Islet precursor cell (in vitro differentiated cells): Measurements from ENCODE around the gene ODF2.
"Not testable (repeated sequence)": the region's sequence is repeated elsewhere in the genome, so short reads cannot be mapped to it uniquely, and the experiment has no call there.

Experiments
- DNase-seq: peaks from one replicate; pipeline ENCODE4 v3.0.0-alpha.2; 2018

ODF2 gene

DNA sequence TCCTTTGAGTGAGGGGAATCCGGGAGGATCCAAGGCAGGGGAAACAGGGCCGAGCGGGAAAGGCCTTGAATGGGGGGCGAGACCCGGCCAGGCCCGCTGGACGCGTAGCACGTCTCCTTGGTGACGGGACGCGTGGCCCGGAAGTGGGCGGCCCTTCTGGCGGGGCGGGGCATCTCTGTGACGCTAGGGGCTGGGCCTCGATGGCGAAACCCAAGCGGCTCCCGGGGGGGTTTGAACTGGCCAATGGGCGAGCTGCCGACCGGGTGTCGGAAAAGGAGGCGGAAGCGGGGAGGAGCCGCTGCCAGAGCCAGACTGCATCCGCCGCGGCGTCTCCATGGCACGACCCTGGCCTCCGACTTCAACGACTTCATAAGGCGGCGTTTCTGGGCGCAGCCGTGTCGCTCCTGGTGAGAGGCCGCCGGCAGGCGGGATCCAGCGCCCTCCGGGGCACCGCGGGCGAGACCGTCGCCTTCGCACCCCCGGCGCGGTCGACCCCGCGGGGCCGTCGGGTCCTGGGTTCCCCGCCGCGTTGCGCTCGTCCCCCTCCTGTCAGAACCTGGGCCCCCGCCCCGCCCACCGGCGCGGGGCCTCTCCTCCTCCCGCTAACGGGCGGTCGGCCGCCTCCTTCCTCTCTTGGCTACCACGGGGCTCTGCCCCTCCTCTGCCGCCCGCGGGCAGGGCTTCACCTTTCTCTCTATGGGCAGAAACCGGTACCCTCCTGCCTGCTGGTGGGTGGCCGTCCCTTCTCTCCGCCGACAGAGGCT, at the start of gene ODF2:
ODF2 (plus strand) TSS at position 158 of the 764 bp plus-strand sequence; CDS start at position 244, 86 bp downstream.
- peak; percentile 99 for DNase-seq

DNA sequence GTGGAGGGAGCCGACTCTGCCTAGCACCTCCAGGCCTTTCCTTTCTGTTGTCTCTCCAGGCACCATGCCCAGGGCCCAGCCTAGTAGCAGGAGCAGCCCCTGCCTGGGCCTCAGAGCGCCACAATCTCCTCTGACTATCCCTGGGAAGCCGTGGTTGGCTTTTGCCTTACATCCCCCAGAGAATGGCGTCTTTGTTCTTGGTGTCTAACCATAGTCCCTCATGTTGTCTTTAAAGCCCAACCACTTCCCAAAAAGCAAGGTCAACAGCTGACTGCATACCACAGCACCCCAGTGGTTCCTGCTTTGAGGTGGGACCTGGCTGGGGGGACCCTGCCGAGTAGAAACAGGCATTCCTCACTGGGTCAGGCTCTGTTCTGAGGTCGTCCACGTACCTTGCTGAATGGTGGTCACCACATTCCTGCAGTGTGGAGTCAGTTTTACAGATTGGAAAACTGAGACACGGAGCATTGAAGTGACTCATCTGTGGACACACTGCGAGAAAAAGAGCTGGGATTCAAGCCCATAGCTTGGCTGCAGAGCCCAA, 48.9 kb upstream of the ODF2 start:
- peak; percentile 87 for DNase-seq

DNA sequence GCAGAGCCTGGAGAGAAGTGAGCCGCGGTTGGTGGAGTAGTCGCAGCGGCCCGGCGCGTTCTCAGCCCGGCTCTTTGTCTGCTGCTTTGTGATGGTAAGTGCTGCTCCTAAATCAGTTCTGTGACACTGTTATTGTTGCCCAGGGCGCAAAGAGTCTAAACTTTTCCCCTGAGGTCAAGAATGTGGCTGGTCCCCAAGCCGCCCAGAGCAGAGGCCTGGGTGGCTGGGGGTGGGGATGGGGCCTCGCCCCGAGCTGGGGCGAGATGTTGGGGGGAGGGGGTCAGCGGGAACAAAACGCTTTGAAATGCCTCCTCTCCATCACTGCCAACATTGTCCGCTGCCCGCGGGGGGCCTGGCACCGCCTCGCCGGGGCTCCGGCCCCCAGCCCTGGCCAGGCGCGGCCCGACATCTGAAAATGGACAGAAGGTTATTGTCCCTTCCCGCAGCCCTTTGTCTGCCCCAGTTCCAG, 46.8 kb upstream of the ODF2 start:
- peak; percentile 75 for DNase-seq

DNA sequence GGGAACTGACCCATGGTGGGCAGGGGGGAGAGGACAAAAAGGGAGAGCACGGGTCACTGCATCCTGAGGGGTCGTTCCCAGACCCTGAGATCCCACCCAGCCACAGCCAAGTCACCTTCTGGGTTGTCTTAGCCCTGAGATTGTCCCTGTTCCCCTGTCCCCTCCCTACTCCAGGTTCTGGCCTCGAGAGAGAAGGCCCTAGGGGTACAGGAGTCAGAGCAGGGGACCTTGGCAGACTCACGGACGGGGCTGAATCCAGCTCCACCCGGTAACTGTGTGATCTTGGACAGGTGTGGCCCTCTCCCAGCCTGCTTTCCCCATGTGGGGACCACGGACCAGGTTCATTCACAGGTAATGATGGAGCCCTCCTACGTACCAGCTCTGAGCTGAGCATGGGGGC, 46.4 kb upstream of the ODF2 start:
- DNase-seq, result no peak

DNA sequence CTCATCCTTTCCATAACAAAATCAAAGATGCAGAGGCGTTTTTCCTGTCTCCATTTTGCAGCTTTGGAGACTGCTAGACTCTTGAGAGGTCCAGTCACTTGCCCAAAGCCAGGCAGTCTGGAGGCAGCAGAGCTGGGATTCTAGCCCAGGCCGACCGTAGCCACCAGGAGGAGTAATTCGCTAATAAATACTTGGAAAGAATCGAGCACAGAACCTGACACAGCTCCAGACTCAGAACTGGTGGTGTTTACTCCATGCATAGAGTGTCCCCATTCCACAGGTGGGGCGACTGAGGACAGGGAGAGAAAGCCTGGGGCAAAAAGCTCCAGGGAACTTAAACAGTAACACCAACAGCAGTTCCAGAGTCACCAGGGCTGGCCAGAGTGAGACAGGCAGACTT, 45.8 kb upstream of the ODF2 start:
- peak; percentile 83 for DNase-seq

DNA sequence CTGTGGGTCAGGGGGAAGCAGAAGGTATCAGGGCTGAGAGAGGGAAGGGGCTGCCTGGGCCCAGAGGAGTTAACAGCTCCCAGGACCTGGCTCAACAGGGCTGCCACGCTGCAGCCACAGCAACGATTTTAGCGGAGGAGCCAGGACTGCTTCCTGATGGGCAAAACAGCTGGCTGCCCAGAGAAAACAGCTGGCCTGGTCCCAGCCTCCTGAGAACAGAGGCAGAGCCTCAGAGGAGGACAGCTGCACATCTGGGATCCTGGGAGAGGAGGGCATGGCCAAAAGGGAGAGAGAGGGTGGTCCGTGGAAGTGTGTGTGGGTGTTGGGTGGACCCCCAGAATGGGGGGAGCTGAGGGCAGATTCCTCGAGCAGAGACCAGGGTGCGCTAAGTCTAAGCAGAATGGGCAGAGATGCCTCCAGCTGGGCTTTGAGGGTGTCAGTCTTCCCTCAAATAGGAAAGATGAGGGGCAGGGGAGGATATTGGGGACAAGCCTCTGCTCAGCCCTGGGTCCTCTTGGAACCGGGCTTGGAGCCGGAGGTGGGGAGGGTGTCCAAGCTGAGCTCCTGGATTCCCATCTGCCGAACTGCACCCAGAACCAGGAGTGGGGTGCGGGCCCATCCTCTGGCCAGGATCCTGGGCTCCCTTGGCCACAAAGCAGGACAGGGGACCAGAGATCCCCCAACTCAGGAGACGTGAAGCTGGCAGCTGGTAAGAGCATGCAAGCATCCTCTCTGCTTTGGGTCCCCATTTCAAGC, 44.3 kb upstream of the ODF2 start:
- no peak for DNase-seq

DNA sequence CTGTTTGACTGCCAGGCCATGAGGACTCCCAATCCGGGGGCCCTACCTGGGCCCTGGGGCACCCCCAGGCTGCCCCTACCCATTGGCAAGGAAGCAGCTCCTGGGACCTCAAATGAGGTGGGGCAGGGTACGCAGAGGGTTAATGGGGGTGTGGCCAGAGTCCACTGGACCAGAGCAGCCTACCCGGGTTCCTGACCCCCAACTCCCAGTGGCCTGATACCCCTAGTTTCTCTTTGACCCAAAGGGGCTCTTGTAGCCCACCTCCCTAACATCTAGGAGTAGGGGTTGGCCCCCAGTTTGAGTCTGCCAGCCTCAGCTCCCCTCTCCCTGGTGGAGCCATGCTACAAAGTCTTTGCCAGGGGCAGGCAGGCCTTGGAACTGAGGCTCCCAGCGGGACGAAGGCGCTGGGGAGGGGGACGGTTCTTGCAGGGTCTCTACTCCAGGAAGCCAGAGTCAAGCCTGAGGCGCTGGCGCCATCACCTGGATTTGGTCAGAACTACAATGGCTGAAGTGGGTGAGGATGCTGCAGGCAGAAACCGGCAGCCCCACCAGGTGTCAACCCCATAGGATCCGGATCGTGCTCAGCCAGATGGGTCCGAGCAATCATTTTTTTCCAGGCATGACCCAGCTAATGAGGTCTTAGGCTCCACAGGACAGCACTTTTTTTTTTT, 43.6 kb upstream of the ODF2 start:
- peak; percentile 94 for DNase-seq

DNA sequence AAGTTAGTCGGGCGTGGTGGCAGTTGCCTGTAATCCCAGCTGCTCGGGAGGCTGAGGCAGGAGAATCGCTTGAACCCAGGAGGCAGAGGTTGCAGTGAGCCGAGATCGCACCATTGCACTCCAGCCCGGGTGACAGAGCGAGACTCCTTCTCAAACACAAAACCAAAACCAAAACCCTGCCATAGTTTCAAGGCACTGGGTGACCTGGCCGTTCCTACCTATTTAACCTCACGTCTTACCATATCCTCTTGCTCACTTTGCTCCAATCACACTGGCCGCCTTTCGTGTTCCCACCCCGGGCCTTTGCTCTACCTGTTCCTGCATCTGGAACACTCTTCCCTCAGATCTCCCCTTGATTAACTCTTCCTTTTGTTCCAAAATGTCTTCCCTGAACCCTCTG, 42.1 kb upstream of the ODF2 start:
- DNase-seq, result not testable (repeated sequence)

DNA sequence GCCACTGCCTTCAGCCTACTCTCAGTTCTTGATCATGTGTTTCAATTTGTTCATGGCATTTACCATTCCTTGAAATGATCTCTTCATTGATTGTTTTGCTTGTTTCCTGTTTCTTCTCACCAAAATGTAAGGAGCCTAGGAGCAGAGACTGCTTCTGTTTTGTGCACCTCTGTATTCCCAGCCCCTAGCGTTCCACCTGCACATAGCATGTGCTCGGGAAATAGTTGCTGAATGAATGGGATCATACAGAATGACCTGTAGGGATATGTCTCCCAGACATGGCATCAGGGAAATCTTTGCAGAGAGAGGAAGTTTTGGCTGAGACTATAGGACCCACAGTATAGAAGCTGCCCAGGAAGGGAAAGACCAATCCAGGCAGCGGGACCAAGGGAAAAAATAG, 41.3 kb upstream of the ODF2 start:
- peak; percentile 71 for DNase-seq

DNA sequence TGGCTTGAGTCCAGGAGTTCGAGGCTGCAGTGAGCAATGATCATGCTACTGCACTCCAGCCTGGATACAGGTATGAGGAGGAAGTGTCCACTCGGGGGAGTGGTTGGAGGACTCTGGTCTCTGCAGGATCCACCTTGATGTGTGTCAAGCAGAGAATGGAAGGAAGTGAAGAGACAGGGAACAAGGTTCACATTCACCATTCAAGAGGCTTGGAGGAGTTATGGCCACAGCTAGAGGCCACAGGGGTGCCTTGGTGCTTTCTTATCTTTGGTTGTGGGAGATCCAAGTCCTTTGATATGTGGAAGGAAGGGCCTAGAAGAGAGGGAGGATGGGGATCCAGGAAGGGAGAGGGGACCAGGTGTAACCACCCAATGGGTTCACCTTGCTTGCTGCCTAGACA, 40.5 kb upstream of the ODF2 start:
- no peak for DNase-seq

DNA sequence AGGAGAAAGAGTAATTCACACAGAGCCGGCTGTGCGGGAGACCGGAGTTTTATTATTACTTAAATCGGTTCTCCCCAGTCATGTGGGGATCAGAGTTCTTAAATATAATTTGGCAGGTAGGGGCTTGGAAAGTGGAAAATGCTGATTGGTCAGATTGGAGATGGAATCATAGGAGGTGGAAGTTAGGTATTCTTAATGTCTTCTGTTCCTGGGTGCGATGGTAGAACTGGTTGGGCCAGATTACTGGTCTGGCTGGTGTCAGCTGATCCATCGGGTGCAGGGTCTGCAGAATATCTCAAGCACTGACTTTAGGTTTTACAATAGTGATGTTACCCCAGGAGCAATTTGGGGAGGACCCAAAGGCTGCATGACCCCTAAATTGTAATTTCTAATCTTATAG, 39.8 kb upstream of the ODF2 start:
- peak; percentile 89 for DNase-seq

DNA sequence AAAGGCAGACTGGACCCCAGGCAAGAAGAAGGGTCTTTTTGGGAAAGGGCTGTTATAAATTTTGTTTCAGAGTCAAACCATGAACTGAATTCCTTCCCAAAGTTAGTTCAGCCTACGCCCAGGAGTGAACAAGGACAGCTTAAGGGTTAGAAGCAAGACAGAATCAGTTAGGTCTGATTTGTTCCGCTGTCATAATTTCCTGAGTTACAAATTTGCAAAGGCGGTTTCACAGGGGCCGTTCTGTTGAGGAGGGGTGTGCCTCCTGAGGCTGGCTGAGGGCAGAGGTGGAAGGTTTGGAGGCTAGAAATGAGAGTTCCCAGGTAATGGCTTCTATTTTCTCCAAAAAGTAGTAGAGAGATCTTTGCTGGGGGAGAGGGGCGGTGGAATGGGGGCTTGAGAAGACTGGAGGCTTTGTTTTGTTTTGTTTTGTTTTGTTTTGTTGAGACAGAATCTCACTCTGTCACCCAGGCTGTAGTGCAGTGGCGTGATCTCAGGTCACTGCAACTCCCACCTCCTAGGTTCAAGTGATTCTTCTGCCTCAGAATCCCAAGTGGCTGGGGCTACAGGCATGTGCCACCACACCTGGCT, 39.3 kb upstream of the ODF2 start:
- no peak for DNase-seq

DNA sequence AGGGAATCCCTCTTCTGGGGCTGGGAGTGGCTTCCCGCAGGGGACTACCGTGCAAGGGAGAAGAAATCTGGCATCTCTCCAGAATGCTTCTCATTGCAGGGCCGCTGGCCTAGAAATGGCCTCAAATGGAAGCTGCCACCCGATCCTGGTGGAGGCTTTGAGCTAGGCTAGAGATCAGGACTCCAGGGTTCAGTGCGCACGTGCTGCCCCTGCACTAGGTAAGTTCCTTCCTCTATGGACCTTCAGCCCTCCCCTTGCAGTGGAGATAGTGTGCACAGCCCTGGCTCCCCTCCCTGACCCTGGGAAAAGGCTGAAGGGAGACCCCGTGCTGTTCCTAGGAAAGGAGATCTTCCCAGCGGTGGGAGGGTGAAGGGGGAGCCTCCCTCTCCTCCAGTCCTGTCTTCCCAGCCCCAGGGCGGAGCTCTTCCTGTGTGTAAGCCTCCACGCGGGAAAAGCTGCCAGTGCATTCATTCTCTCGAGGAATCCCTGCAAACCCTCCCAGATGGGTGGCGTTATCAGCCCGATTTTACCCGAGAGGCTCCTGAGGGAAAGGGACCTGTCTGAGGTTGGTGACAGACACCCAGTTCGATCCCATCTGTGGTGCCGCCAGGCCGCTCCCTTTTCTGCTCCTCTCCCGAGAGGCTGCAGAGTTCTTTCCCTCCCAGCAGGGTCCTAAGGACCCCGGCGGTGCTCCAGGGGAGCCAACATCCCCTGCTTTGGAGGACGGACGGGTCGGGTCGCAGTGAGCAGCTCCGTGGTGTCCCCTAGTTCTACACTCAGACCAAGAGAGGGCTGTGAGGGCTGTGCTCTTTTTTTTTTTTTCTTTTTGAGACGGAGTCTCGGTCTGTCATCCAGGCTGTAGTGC, 36.5 kb upstream of the ODF2 start:
- DNase-seq, result peak; percentile 67

DNA sequence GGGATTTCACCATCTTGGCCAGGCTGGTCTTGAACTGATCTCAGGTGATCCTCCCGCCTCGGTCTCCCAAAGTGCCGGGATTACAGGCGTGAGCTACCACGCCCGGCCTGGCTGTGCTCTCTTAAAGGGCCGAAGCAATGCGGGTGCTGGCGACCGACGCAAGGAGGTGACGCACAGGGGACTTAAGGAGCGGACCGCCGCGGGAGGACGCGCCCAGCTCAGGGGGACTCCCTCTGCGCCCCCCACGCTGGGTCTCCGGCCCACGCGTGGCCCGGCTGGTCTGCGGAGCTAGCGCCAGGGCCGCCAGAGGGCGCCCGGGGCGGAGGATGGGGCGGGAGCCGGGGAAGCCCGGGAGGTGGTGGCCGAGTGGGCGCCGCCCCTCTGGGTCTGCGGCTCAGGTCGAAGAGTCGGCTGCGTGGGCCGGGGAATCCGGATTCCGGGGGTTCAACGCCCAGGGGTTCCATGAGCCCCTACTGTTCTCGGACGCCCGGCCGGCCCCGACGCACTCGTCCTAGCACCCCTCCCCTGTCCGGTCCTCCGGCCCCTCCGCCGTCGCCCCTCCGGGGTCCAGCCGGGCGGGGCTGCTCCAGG, 35.7 kb upstream of the ODF2 start:
- DNase-seq, result peak; percentile 86

DNA sequence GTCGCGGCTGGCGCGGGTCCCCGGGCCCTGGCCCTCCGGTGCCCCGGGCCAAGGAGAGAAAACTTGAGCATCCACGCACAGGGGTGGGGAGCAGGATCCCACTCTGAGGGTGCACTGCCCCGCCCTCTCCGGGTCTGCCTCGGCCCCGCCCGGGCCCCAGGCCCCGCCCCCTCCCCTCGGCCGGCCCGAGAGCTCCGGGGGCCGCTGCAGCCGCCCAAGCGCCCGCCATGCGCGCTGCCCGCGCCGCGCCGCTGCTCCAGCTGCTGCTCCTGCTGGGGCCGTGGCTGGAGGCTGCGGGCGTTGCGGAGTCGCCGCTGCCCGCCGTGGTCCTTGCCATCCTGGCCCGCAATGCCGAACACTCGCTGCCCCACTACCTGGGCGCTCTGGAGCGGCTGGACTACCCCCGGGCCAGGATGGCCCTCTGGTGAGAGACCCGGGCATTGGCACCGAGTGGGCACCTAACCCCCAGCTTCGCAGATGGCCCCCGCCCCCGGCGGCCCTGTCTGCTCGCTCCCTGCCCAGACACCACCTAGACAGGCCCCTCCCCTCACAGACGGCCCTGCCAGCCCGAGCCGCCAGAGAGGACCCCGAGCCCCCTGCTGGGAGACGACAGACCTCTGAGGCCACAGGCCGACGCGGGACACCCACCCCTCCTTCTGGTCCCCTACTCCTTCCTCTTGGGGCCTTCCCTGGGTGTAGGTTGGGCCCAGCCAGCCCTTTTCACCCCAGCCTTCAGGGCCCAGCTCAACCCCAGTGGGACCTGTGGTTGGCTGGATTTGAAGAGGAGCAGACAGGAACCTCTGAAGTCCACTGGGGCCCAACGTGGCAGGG, 34.9 kb upstream of the ODF2 start, which contains the start of gene CERCAM:
CERCAM (plus strand) TSS at position 207 of the 831 bp plus-strand sequence; CDS start at position 228, 21 bp downstream.
- DNase-seq, result peak; percentile 82

DNA sequence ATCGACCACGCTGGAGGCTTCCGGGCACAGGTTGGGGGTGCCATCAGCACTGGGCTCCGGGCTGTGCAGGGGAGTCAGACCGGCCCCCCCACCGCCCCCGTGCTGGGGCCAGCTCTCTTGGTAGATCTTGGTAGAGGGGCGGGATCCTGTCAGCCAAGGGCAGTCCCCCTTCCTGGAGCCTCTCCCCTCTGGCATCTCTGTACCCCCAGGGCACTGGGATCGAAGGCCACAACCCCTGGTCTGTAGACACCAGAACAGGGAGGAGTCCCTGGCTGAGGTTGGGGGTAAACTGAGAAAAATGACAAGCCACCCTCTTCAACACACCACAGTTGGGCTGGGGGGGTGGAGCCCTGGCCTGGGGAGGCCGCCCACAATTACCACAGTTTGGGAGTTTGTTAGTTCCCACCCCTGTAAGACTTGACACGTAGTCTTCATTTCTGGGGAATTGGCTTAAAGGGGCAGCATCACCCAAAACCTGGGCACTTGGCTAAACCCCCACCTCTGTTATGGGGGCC, 34.3 kb upstream of the ODF2 start:
- DNase-seq, result no peak

DNA sequence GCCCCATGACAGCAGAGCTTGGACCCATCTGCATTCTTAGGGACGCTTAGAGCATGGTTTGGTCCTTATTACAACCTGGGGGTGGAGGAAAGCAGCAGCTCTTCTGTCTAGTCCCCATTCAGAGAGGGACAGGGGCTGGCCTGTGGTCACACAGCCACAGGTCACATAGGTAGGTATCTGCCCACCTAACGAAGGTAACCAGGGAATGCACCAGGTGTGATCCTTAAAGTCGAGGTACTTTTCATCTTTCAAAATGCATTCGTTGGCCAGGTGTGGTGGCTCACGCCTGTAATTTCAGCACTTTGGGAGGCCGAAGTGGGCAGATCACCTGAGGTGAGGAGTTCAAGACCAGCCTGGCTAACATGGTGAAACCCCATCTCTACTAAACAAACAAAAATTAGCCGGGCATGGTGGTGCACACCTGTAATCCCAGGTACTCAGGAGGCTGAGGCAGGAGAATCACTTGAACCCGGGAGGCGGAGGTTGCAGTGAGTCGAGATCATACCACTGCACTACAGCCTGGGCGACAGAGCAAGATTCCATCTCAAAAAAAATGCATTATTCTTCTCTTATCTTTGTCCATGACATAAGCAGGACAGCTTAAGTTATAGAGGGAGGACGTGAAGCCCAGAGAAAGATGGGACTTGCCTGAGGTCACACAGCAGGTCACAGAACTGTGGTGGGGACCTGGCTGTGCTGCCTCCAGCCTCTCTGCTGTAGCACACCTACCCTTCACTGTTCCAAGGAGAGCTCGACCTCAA, 33.6 kb upstream of the ODF2 start:
- DNase-seq, result not testable (repeated sequence)

DNA sequence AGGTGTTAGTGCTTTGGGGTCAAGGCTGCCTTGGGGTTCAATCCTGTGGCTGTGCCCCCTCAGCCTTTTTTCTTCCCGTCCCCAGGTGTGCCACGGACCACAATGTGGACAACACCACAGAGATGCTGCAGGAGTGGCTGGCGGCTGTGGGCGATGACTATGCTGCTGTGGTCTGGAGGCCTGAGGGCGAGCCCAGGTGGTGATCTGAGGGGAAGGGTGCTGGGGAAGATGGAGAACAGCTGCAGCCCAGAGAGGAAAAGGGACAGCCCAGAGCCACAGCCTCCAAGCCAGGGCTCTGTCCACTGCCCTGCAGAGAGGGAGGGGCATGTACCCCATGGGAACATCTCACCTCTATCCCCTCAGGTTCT, 33.0 kb upstream of the ODF2 start:
- no peak for DNase-seq

DNA sequence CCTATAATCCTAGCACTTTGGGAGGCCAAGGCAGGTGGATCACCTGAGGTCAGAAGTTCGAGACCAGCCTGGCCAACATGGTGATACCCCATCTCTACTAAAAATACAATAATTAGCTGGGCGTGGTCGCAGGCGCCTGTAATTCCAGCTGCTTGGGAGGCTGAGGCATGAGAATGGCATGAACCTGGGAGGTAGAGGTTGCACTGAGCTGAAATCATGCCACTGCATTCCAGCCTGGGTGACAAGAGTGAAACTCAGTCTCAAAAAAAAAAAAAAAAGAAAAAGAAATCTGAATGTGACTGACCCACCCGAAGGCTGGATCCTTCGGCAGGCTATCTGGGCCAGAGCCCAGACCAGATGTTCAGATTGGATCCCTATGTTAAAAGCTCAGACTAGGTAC, 32.5 kb upstream of the ODF2 start:
- not testable (repeated sequence) for DNase-seq
